Glutamatergic neuron (in vitro differentiated cells): ENCODE results near the gene USP15. TPM values are rescaled to one million over a fixed set of nuclear protein-coding genes. Genes with fewer than 3 reads are reported as not detected.

Experiments used
- DNase-seq: peaks from one replicate; pipeline ENCODE4 v3.0.0; 2022
- H3K27ac Mint-ChIP-seq: one replicate; pipeline ENCODE4 v1.8.0; 2020; ENCODE audit warnings: mild to moderate bottlenecking, mixed read lengths, inconsistent platforms; ENCODE audit not compliant: unreplicated experiment
- H3K27me3 Mint-ChIP-seq: one replicate; pipeline ENCODE4 v1.8.0; 2020; ENCODE audit warnings: mild to moderate bottlenecking, moderate library complexity, mixed read lengths, inconsistent platforms; ENCODE audit not compliant: unreplicated experiment
- H3K36me3 Mint-ChIP-seq: one replicate; pipeline ENCODE4 v1.8.0; 2020; ENCODE audit warnings: mild to moderate bottlenecking, mixed read lengths, inconsistent platforms; ENCODE audit not compliant: unreplicated experiment
- H3K4me1 Mint-ChIP-seq: one replicate; pipeline ENCODE4 v1.8.0; 2020; ENCODE audit warnings: mild to moderate bottlenecking, low read depth, mixed read lengths, inconsistent platforms; ENCODE audit not compliant: unreplicated experiment
- H3K4me3 Mint-ChIP-seq: one replicate; pipeline ENCODE4 v1.8.0; 2020; ENCODE audit warnings: mild to moderate bottlenecking, mixed read lengths, inconsistent platforms; ENCODE audit not compliant: unreplicated experiment
- H3K9me3 Mint-ChIP-seq: one replicate; pipeline ENCODE4 v1.8.0; 2020; ENCODE audit warnings: mild to moderate bottlenecking, moderate library complexity, mixed read lengths, inconsistent platforms; ENCODE audit not compliant: unreplicated experiment
- CTCF ChIP-seq: fragments of 200-600 bp; sonication (generic); IDR thresholded peaks from one replicate; pipeline ENCODE4 v1.5.0; 2021; ENCODE audit not compliant: partially characterized antibody, unreplicated experiment
- total RNA-seq: library from RNA; stranded (reverse); fragmentation: NEBNext Ultra II Directional; extraction: Animal tissue kit (Norgen Biotek cat#: 25700); gene quantifications from one replicate; pipeline ENCODE4 v1.2.1, GENCODE V29; 2021; ENCODE audit not compliant: unreplicated experiment

Gene USP15
- total RNA-seq, 1 donor from 2014 or later, result 74.4 TPM

- peaks cover 8% of the 10 kb centered on the region for H3K9me3 Mint-ChIP-seq
- no peak overlapping the region for H3K27ac Mint-ChIP-seq
- H3K36me3 Mint-ChIP-seq, result no peaks in the 10 kb centered on the region
- TF ChIP-seq CTCF, result no peak
- H3K4me1 Mint-ChIP-seq, result peaks cover 11% of the 10 kb centered on the region
- DNase-seq, result no peak
- H3K27me3 Mint-ChIP-seq, result peaks cover 5% of the 10 kb centered on the region
- H3K4me3 Mint-ChIP-seq, result no peak overlapping the region
Observed at GRCh38 chr12:62264706-62265105, 4.5 kb downstream of the USP15 start.

- H3K4me3 Mint-ChIP-seq, result no peak overlapping the region
Observed at GRCh38 chr12:62265511-62265910, 5.3 kb downstream of the USP15 start.

GRCh38 chr12:62267026-62267425 lies 6.8 kb downstream of the USP15 start:
- no peak overlapping the region for H3K4me3 Mint-ChIP-seq
- H3K9me3 Mint-ChIP-seq, result no peaks in the 10 kb centered on the region
- no peaks in the 10 kb centered on the region for H3K27me3 Mint-ChIP-seq
- no peaks in the 10 kb centered on the region for H3K36me3 Mint-ChIP-seq
- TF ChIP-seq CTCF, result no peak
- H3K27ac Mint-ChIP-seq, result no peak overlapping the region
- H3K4me1 Mint-ChIP-seq, result peaks cover 9% of the 10 kb centered on the region
- no peak for DNase-seq

More at GRCh38 chr12:62265511-62265910, 5.3 kb downstream of the USP15 start:
- H3K9me3 Mint-ChIP-seq, result peaks cover 5% of the 10 kb centered on the region
- no peak for DNase-seq
- peaks cover 11% of the 10 kb centered on the region for H3K4me1 Mint-ChIP-seq
- no peak for TF ChIP-seq CTCF
- no peaks in the 10 kb centered on the region for H3K36me3 Mint-ChIP-seq
- no peak overlapping the region for H3K27ac Mint-ChIP-seq
- peaks cover 5% of the 10 kb centered on the region for H3K27me3 Mint-ChIP-seq

- no peak overlapping the region for H3K27ac Mint-ChIP-seq
- no peaks in the 10 kb centered on the region for H3K9me3 Mint-ChIP-seq
- DNase-seq, result no peak
- no peaks in the 10 kb centered on the region for H3K36me3 Mint-ChIP-seq
- no peak for TF ChIP-seq CTCF
- no peaks in the 10 kb centered on the region for H3K27me3 Mint-ChIP-seq
- H3K4me1 Mint-ChIP-seq, result peaks cover 9% of the 10 kb centered on the region
- H3K4me3 Mint-ChIP-seq, result no peak overlapping the region
Observed at GRCh38 chr12:62267480-62267879, 7.3 kb downstream of the USP15 start.

- Mint-ChIP-seq H3K27ac (no peak overlapping the region), H3K27me3 (no peaks in the 10 kb centered on the region), H3K9me3 (no peaks in the 10 kb centered on the region), H3K4me1 (peaks cover 9% of the 10 kb centered on the region), H3K36me3 (no peaks in the 10 kb centered on the region), H3K4me3 (no peak overlapping the region)
- no peak for DNase-seq
- no peak for TF ChIP-seq CTCF
Observed at GRCh38 chr12:62268956-62269355, 8.8 kb downstream of the USP15 start.
